Neutrophil (primary cell): ENCODE results near the gene SMARCB1.
A peak's percentile ranks its signal among the peaks of the same experiment; 100 is the strongest.

ENCODE experiments used
- H3K27ac ChIP-seq: fragments of 200-600 bp; sonication (generic); 2 replicates; pipeline ENCODE4 v1.5.1; 2016; ENCODE audit warnings: mild to moderate bottlenecking, moderate library complexity
- H3K27me3 ChIP-seq: fragments of 200-600 bp; sonication (generic); 2 replicates; pipeline ENCODE4 v1.6.0; 2016; ENCODE audit warnings: mild to moderate bottlenecking
- H3K36me3 ChIP-seq: fragments of 200-600 bp; sonication (generic); 2 replicates; pipeline ENCODE4 v1.5.1; 2017
- H3K4me1 ChIP-seq, 2 experiments: fragments of 200-600 bp in 1 of 2; sonication (generic) in 1 of 2; 1 replicate in 1 of 2; 2 replicates in 1 of 2; pipeline versions ENCODE4 v1.5.1 to v1.6.1; 2013 to 2016; ENCODE audit warnings: low read depth in 1 of 2, low read length in 1 of 2, mild to moderate bottlenecking in 1 of 2, moderate library complexity in 1 of 2; ENCODE audit not compliant: control insufficient read depth in 1 of 2, insufficient read depth in 1 of 2
- H3K4me3 ChIP-seq, 2 experiments: fragments of 200-600 bp in 1 of 2; sonication (generic) in 1 of 2; 1 replicate in 1 of 2; 2 replicates in 1 of 2; pipeline ENCODE4 v1.5.1; 2013 to 2016; ENCODE audit warnings: low read depth in 1 of 2, low read length in 1 of 2, mild to moderate bottlenecking in 1 of 2, moderate library complexity in 1 of 2
- H3K9me3 ChIP-seq: fragments of 200-600 bp; sonication (generic); 2 replicates; pipeline ENCODE4 v1.5.1; 2016
- TF ChIP-seq, protein P1 (sequence below): fragments of 200-600 bp; sonication (generic); IDR thresholded peaks from 2 replicates; pipeline ENCODE4 v1.5.1; 2016; ENCODE audit warnings: antibody characterized with exemption

The SMARCB1 gene

GRCh38 chr22:23837911-23838680 is 51.3 kb downstream of the SMARCB1 start:
- Histone ChIP-seq H3K27ac (peak overlapping the region; percentile 77), H3K9me3 (no peaks in the 10 kb centered on the region), H3K4me3 (peak overlapping the region; percentile 85 to 87), H3K27me3 (no peaks in the 10 kb centered on the region), H3K4me1 (peaks cover 14 to 21% of the 10 kb centered on the region in 2 experiments), H3K36me3 (peaks cover 32% of the 10 kb centered on the region)
- TF ChIP-seq, protein P1, sequence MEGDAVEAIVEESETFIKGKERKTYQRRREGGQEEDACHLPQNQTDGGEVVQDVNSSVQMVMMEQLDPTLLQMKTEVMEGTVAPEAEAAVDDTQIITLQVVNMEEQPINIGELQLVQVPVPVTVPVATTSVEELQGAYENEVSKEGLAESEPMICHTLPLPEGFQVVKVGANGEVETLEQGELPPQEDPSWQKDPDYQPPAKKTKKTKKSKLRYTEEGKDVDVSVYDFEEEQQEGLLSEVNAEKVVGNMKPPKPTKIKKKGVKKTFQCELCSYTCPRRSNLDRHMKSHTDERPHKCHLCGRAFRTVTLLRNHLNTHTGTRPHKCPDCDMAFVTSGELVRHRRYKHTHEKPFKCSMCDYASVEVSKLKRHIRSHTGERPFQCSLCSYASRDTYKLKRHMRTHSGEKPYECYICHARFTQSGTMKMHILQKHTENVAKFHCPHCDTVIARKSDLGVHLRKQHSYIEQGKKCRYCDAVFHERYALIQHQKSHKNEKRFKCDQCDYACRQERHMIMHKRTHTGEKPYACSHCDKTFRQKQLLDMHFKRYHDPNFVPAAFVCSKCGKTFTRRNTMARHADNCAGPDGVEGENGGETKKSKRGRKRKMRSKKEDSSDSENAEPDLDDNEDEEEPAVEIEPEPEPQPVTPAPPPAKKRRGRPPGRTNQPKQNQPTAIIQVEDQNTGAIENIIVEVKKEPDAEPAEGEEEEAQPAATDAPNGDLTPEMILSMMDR, result no peak

DNA sequence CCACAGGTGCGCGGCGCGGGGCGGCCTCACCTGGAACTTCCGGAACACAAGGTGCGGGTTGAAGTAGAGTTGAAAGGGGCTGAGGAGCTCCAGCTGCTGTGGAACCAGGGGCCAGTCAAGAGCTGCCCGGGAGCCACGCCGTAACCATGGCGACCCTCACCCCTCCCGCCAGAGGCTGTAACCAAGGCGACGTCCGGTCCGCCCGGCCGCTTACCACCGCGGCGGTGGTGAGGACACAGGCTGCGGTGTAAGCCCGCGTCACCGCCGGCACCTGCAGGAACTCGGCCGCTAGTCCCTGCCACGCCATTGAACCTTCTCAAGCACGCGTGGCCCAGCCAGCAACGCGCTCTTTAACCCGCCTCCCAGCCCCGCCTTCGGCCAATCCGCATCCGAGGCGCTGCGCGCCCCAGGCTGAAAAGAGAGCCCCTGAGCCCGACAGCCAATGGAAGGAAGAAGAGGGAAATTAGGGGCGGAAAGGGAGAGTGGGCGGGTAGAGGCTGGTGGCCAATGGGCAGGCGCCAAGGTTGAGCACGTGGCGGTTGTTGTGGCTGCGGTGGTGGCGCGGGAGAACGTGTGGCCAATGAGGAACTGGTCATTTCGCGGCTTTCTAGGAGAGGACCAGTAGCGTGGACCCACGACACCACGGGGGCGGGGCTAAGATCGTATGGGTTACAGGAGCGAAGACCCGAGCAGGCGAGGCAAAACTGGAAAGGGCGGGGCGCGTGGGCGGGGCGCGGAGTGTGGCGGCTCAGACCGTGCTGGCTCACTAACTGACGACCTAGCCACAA is 52.1 kb downstream of the SMARCB1 start, which contains the start of gene DERL3:
Gene DERL3 (minus strand): TSS at position 326 of the 788 bp plus-strand sequence. CDS start 19 bp downstream, at position 307.
- H3K27ac ChIP-seq, result peak within 1 kb of the TSS; percentile 77
- H3K9me3 ChIP-seq, result no peaks in the 10 kb centered on the region
- TF ChIP-seq, protein P1, result peak; percentile 41
- H3K4me1 ChIP-seq, result peaks cover 14 to 21% of the 10 kb centered on the region in 2 experiments
- peaks cover 24% of the 10 kb centered on the region for H3K36me3 ChIP-seq
- peak within 1 kb of the TSS; percentile 85 to 87 for H3K4me3 ChIP-seq
- H3K27me3 ChIP-seq, result no peaks in the 10 kb centered on the region

- TF ChIP-seq, protein P1, result no peak
- Histone ChIP-seq H3K27me3 (no peaks in the 10 kb centered on the region), H3K9me3 (no peaks in the 10 kb centered on the region), H3K27ac (no peak overlapping the region), H3K36me3 (peaks cover 12% of the 10 kb centered on the region), H3K4me3 (no peak overlapping the region), H3K4me1 (peaks cover 14 to 21% of the 10 kb centered on the region in 2 experiments)
Observed at GRCh38 chr22:23840026-23840425, 53.3 kb downstream of the SMARCB1 start.

- Histone ChIP-seq H3K4me3 (no peak overlapping the region), H3K9me3 (no peaks in the 10 kb centered on the region), H3K4me1 (peaks cover 14 to 21% of the 10 kb centered on the region in 2 experiments), H3K27ac (no peak overlapping the region), H3K27me3 (no peaks in the 10 kb centered on the region), H3K36me3 (peaks cover 2% of the 10 kb centered on the region)
- TF ChIP-seq, protein P1, result no peak
Observed at GRCh38 chr22:23841292-23841691, 54.5 kb downstream of the SMARCB1 start.

- Histone ChIP-seq H3K4me3 (no peak overlapping the region), H3K36me3 (no peaks in the 10 kb centered on the region), H3K27me3 (no peaks in the 10 kb centered on the region), H3K4me1 (peaks cover 14 to 21% of the 10 kb centered on the region in 2 experiments), H3K27ac (no peak overlapping the region), H3K9me3 (no peaks in the 10 kb centered on the region)
- TF ChIP-seq, protein P1, result no peak
Observed at GRCh38 chr22:23841736-23842445, 55.1 kb downstream of the SMARCB1 start.
